Prostate gland (tissue), 2 donors: ENCODE data around the gene AMIGO2. TPM values are rescaled to one million over a fixed set of nuclear protein-coding genes. Genes with fewer than 3 reads are reported as not detected.

Source experiments
- DNase-seq: peaks from one replicate; pipeline ENCODE4 v3.0.0-alpha.2; 2019; ENCODE audit warnings: low spot score
- H3K27ac ChIP-seq, 2 donors: fragments of 200-600 bp; sonication (generic); 2 replicates each; pipeline ENCODE4 v1.5.1; 2017 to 2019
- H3K27me3 ChIP-seq: fragments of 200-600 bp; sonication (generic); replicated peaks from 2 replicates; pipeline ENCODE4 v1.5.1; 2019; ENCODE audit not compliant: insufficient read depth
- H3K36me3 ChIP-seq, 2 donors: fragments of 200-600 bp; sonication (generic); 1 replicate in 1 of 2; 2 replicates in 1 of 2; pipeline versions ENCODE4 v1.5.1 to v1.8.1; 2017 to 2019
- H3K4me1 ChIP-seq: fragments of 200-600 bp; sonication (generic); replicated peaks from 2 replicates; pipeline ENCODE4 v1.5.1; 2019
- H3K4me3 ChIP-seq, 2 donors: fragments of 200-600 bp; sonication (generic); 2 replicates each; pipeline ENCODE4 v1.5.1; 2017 to 2019
- H3K9me3 ChIP-seq: fragments of 200-600 bp; sonication (generic); 2 replicates; pipeline ENCODE4 v1.5.1; 2017
- POLR2A ChIP-seq: fragments of 450-650 bp; IDR thresholded peaks from one replicate; pipeline ENCODE4 v1.6.1; 2016; ENCODE audit warnings: antibody characterized with exemption, mild to moderate bottlenecking
- POLR2AphosphoS5 ChIP-seq: sonication (generic); formaldehyde crosslinking; IDR thresholded peaks from one replicate; pipeline ENCODE4 v1.6.1; 2017; ENCODE audit warnings: antibody characterized with exemption
- WGBS: methylation state at CpG from one replicate; pipeline ENCODE4 v1.1.5; 2018; 5-methylcytosine and 5-hydroxymethylcytosine counted together
- intact Hi-C: fragments of 100-400 bp; cut with DNase I; formaldehyde crosslinking; loops from one replicate; pipeline ENCODE4 v1.14.2; 2022
- total RNA-seq, 2 donors: library from RNA; depleted of rRNA; stranded (reverse); fragments of >200 nt; gene quantifications; one replicate each; pipeline ENCODE4 v1.1.0, GENCODE V29; 2016
- TF ChIP-seq, protein P1 (sequence below), 4 experiments: fragments of 200-600 bp in 2 of 4; fragments of 450-650 bp in 2 of 4; sonication (generic) in 2 of 4; IDR thresholded peaks; 1 replicate in 3 of 4; 2 replicates in 1 of 4; pipeline ENCODE4 v1.5.1; 2016 to 2019; ENCODE audit warnings: antibody characterized with exemption in 4 of 4, mild to moderate bottlenecking in 2 of 4, moderate library complexity in 2 of 4

The AMIGO2 gene
- total RNA-seq, 2 donors from 2014 or later, result 6.3 to 44.9 TPM

DNA sequence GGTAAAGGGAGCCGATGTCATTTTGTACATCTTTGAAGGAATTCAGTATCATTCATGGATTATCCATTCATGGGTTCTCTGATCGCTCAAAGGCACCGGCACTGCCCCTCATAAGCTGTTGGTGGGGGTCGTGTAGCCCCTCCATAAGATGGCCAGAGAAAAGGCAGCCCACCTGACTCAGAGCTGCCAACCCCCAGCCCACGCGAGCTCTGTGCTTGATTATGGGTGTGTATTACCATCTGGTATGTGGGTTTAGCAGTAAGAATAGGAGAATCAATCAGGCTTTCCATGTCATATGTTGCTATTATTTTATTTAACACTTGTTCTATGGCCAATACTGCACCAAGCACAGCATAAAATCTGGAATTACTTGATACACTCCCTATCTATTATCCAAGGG lies 32.1 kb upstream of the AMIGO2 start:
- no peak overlapping the region for H3K27ac ChIP-seq
- intact Hi-C loops, result no loop called here
- H3K4me3 ChIP-seq, result no peak overlapping the region
- H3K4me1 ChIP-seq, result peaks cover 4% of the 10 kb centered on the region
- 62% methylated on average over 6 of the region's 6 CpGs for whole genome bisulfite sequencing
- H3K27me3 ChIP-seq, result no peaks in the 10 kb centered on the region
- DNase-seq, result no peak
- H3K9me3 ChIP-seq, result no peaks in the 10 kb centered on the region
- TF ChIP-seq POLR2A (no peak), POLR2AphosphoS5 (no peak)
- TF ChIP-seq, protein P1, sequence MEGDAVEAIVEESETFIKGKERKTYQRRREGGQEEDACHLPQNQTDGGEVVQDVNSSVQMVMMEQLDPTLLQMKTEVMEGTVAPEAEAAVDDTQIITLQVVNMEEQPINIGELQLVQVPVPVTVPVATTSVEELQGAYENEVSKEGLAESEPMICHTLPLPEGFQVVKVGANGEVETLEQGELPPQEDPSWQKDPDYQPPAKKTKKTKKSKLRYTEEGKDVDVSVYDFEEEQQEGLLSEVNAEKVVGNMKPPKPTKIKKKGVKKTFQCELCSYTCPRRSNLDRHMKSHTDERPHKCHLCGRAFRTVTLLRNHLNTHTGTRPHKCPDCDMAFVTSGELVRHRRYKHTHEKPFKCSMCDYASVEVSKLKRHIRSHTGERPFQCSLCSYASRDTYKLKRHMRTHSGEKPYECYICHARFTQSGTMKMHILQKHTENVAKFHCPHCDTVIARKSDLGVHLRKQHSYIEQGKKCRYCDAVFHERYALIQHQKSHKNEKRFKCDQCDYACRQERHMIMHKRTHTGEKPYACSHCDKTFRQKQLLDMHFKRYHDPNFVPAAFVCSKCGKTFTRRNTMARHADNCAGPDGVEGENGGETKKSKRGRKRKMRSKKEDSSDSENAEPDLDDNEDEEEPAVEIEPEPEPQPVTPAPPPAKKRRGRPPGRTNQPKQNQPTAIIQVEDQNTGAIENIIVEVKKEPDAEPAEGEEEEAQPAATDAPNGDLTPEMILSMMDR (IDR thresholded peaks at IDR 0.05), result no peak
- H3K36me3 ChIP-seq, result no peaks in the 10 kb centered on the region

DNA sequence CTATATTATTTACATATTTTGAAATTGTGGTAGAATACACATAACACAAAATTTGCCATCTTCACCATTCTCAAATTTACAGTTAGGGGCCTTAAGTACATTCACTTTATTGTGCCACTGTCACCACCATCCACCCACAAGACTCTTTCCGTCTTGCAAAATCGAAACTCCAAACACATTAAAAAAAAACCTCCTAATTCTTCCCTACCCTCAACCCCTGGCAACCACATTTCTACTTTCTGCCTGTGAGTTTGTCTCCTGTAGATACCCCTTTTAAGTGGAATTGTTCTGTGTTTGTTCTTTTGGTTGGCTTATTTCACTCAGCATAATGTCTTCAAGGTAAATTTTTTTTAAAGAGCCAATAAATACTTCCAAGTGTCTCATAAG lies 31.6 kb upstream of the AMIGO2 start:
- 56% methylated on average over 2 of the region's 2 CpGs for WGBS
- TF ChIP-seq, protein P1 (IDR thresholded peaks at IDR 0.05), result no peak
- no peak for TF ChIP-seq POLR2A
- no peak for TF ChIP-seq POLR2AphosphoS5
- intact Hi-C loops, result no loop called here

DNA sequence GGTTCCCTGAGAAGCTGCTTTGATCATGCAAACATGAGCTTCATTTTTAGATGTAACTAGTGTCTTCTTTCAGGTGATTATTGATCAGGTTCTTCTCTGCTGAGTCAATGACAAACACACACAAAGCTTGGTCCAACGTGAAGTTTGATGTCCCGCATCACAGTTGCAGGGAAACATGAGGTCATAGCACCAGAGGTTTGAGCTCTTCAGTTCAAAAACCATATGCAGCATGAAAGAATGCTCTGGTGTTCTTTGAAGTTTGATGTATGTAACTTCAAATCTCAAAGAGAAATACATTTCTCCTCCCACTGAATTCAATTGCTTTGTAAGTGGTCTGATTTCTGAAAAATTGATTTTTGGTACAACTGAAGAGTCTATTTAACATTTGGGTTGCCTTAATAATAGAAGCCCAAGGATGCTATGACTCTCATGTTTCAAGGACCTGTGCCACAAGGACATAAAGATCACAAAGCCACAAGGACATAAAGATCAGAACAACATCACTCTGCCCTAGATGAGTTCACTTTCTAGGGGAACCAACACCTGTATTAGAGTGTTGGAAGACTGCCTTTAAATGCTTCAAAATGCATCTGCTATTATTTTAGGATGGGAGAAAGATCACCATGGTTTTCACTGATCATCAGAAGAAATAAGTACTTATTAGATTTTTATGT lies 31.1 kb upstream of the AMIGO2 start:
- Histone ChIP-seq H3K36me3 (no peaks in the 10 kb centered on the region), H3K4me1 (peaks cover 4% of the 10 kb centered on the region), H3K27ac (no peak overlapping the region), H3K9me3 (no peaks in the 10 kb centered on the region), H3K4me3 (no peak overlapping the region), H3K27me3 (no peaks in the 10 kb centered on the region)
- TF ChIP-seq, protein P1 (IDR thresholded peaks at IDR 0.05), result no peak
- no peak for DNase-seq
- 68% methylated on average over 2 of the region's 2 CpGs for WGBS
- intact Hi-C loops, result no loop called here

More for the DNA sequence above, 31.6 kb upstream of the AMIGO2 start:
- peaks cover 4% of the 10 kb centered on the region for H3K4me1 ChIP-seq
- no peaks in the 10 kb centered on the region for H3K27me3 ChIP-seq
- no peak overlapping the region for H3K4me3 ChIP-seq
- H3K36me3 ChIP-seq, result no peaks in the 10 kb centered on the region
- DNase-seq, result no peak
- H3K27ac ChIP-seq, result no peak overlapping the region
- no peaks in the 10 kb centered on the region for H3K9me3 ChIP-seq

DNA sequence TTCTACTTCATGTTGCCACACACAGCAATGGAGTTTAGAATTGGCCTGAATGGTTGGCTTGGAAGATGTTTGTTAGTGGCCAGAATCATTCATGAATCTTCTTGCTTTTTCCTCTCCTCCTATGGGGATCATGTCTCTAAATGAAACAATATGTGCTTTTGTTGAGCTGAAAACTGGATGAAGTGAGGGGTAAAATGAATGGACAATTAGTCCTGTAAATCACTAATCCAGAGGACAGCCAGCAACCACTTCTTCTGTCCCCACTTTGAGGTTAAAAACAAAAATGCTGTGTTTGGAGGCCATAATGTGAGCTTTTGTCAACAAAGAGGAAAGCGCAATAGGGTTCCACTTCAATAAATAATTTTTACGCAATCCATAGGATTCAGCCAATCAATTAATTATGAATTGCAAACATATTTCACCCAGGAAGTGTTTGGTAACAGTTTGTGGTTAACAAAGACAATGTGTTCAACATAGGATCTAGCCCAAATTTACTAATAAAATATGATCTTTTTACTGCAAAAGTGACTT lies 30.3 kb upstream of the AMIGO2 start:
- no peak for TF ChIP-seq POLR2AphosphoS5
- no peak for TF ChIP-seq POLR2A
- TF ChIP-seq, protein P1 (IDR thresholded peaks at IDR 0.05), result no peak
- Histone ChIP-seq H3K9me3 (no peaks in the 10 kb centered on the region), H3K4me1 (peaks cover 4% of the 10 kb centered on the region), H3K36me3 (no peaks in the 10 kb centered on the region), H3K27ac (no peak overlapping the region), H3K27me3 (no peaks in the 10 kb centered on the region), H3K4me3 (no peak overlapping the region)
- intact Hi-C loops, result no loop called here
- 36% methylated on average over 2 of the region's 2 CpGs for whole genome bisulfite sequencing
- DNase-seq, result no peak

DNA sequence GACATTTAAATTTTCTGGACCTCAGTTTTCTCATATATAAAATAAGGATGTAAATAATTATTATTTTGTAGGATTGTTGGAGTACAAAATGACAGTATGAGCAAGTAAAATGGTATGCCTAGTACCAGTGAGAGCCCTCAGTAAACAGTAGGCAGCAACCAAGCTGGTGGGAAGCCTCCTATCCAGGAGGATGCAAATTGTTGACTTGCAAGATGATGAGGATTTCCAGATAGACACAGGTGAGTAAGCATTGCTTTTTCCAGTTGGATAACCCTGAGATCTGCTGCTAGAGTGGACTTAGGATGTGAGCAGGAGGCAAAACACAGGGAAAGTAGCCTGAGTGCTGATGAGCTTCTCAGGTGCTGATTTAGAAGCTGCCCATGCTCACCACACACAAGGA lies 28.2 kb upstream of the AMIGO2 start:
- no peaks in the 10 kb centered on the region for H3K36me3 ChIP-seq
- H3K9me3 ChIP-seq, result no peaks in the 10 kb centered on the region
- no peak overlapping the region for H3K4me3 ChIP-seq
- no peaks in the 10 kb centered on the region for H3K27me3 ChIP-seq
- intact Hi-C loops, result no loop called here
- DNase-seq, result no peak
- TF ChIP-seq POLR2AphosphoS5, result no peak
- TF ChIP-seq, protein P1 (IDR thresholded peaks at IDR 0.05), result no peak
- TF ChIP-seq POLR2A, result no peak
- H3K27ac ChIP-seq, result no peak overlapping the region
- H3K4me1 ChIP-seq, result peaks cover 4% of the 10 kb centered on the region
